Activated CD8-positive, alpha-beta T cell treated with anti-CD3 and anti-CD28 coated beads for 36 hours (primary cell): Measurements from ENCODE around the gene SMIM35. TPM values are rescaled to one million over a fixed set of nuclear protein-coding genes. Genes with fewer than 3 reads are reported as not detected.

Experiments
- ATAC-seq: fragments of 200-7000 bp; cut with Tn5 transposase; one replicate; pipeline ENCODE4 v1.10.0; 2021; ENCODE audit warnings: mild to moderate bottlenecking, moderate library complexity
- CTCF ChIA-PET: fragments of 350-600 bp; sonication (Branson Sonifier 250); formaldehyde crosslinking; loops from one replicate; lab custom pipeline; 2021; ENCODE audit warnings: antibody characterized with exemption; lab: Charles Lee
- POLR2A ChIA-PET: fragments of 350-600 bp; sonication (Branson Sonifier 250); formaldehyde crosslinking; loops from one replicate; lab custom pipeline; 2021; ENCODE audit warnings: antibody characterized with exemption; lab: Charles Lee
- DNase-seq: peaks from one replicate; pipeline ENCODE4 v3.0.0-alpha.2; 2020
- H3K27ac Mint-ChIP-seq: one replicate; pipeline ENCODE4 v1.8.0; 2021; ENCODE audit warnings: mild to moderate bottlenecking, mixed read lengths
- H3K27me3 Mint-ChIP-seq: one replicate; pipeline ENCODE4 v1.8.0; 2021; ENCODE audit warnings: mixed read lengths
- H3K36me3 Mint-ChIP-seq: one replicate; pipeline ENCODE4 v1.8.0; 2021; ENCODE audit warnings: low read depth, mixed read lengths
- H3K4me1 Mint-ChIP-seq: one replicate; pipeline ENCODE4 v1.8.0; 2021; ENCODE audit warnings: low read depth, mixed read lengths
- H3K4me3 Mint-ChIP-seq: one replicate; pipeline ENCODE4 v1.8.0; 2021; ENCODE audit warnings: mild to moderate bottlenecking, moderate library complexity, mixed read lengths
- H3K9me3 Mint-ChIP-seq: one replicate; pipeline ENCODE4 v1.8.0; 2021; ENCODE audit warnings: mixed read lengths
- intact Hi-C: fragments of 100-400 bp; cut with micrococcal nuclease; formaldehyde crosslinking; loops from one replicate; pipeline ENCODE4 v1.10.0; 2022
- total RNA-seq, 2 experiments: library from RNA; stranded (reverse); gene quantifications; one replicate each; pipeline ENCODE4 v1.2.3, GENCODE V29; 2021
- TF ChIP-seq, protein P1 (sequence below): fragments of 200-600 bp; IDR thresholded peaks from one replicate; pipeline ENCODE4 v1.8.0; 2022; ENCODE audit warnings: antibody characterized with exemption, mild to moderate bottlenecking

SMIM35 gene
- total RNA-seq, 2 experiments from 2014 or later = 0.27 to 0.32 TPM

DNA sequence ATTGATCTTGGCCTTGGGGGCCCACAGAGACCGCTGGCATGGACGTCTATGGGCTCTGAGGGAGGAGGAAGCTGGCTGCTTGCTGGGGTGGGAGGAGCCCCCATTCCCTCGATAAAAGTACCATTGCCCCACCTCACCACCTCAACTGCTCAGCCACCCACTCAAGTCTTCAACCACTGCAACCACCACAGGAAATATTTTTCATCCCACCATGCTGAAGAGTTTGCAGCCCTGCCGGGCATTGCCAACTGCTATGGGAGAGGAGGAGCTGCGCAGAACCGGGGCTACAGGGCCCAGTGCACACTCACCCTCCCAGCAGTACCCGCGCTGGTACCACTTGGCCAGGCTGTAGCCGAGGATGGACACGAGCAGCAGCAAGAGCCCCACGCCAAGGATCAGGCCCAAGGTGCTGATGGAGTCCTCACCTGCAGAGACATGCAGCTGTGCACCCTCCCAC lies 71.3 kb downstream of the SMIM35 start:
- Mint-ChIP-seq H3K4me1 (peaks cover 68% of the 10 kb centered on the region), H3K4me3 (peak overlapping the region; percentile 4), H3K27ac (peak overlapping the region; percentile 76), H3K27me3 (no peaks in the 10 kb centered on the region), H3K9me3 (peaks cover 38% of the 10 kb centered on the region), H3K36me3 (peaks cover 32% of the 10 kb centered on the region)
- intact Hi-C loops = no loop called here
- TF ChIP-seq, protein P1, sequence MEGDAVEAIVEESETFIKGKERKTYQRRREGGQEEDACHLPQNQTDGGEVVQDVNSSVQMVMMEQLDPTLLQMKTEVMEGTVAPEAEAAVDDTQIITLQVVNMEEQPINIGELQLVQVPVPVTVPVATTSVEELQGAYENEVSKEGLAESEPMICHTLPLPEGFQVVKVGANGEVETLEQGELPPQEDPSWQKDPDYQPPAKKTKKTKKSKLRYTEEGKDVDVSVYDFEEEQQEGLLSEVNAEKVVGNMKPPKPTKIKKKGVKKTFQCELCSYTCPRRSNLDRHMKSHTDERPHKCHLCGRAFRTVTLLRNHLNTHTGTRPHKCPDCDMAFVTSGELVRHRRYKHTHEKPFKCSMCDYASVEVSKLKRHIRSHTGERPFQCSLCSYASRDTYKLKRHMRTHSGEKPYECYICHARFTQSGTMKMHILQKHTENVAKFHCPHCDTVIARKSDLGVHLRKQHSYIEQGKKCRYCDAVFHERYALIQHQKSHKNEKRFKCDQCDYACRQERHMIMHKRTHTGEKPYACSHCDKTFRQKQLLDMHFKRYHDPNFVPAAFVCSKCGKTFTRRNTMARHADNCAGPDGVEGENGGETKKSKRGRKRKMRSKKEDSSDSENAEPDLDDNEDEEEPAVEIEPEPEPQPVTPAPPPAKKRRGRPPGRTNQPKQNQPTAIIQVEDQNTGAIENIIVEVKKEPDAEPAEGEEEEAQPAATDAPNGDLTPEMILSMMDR = no peak
- DNase-seq = peak; percentile 67
- ChIA-PET POLR2A (interaction anchor here (0.8 to 33.1 kb wide), 8 partner anchors 10 to 36 kb away, joined by 3 to 710 read pairs (median 10); partner anchors contain the start of gene IL10RA), CTCF (interaction anchor here (0.6 to 3.4 kb wide), 8 partner anchors 8 to 280 kb away, joined by 3 to 26 read pairs (median 8); no protein-coding TSS in a partner anchor)
- ATAC-seq = peak; percentile 62

- no peak overlapping the region for H3K4me3 Mint-ChIP-seq
- peaks cover 82% of the 10 kb centered on the region for H3K4me1 Mint-ChIP-seq
- peaks cover 28% of the 10 kb centered on the region for H3K9me3 Mint-ChIP-seq
- ChIA-PET POLR2A (interaction anchor here (0.6 to 33.1 kb wide), 5 partner anchors 13 to 54 kb away, joined by 3 to 710 read pairs (median 9); partner anchors contain the start of gene IL10RA), CTCF (interaction anchor here (1.0 to 3.4 kb wide), 3 partner anchors 39 to 68 kb away, joined by 3 to 26 read pairs (median 3); no protein-coding TSS in a partner anchor)
- TF ChIP-seq, protein P1 = no peak
- DNase-seq = no peak
- no peaks in the 10 kb centered on the region for H3K27me3 Mint-ChIP-seq
- no peak for ATAC-seq
- peaks cover 32% of the 10 kb centered on the region for H3K36me3 Mint-ChIP-seq
- H3K27ac Mint-ChIP-seq = peak overlapping the region; percentile 35
- intact Hi-C loops = no loop called here
Observed at GRCh38 chr11:118014022-118014421, 72.7 kb downstream of the SMIM35 start.

DNA sequence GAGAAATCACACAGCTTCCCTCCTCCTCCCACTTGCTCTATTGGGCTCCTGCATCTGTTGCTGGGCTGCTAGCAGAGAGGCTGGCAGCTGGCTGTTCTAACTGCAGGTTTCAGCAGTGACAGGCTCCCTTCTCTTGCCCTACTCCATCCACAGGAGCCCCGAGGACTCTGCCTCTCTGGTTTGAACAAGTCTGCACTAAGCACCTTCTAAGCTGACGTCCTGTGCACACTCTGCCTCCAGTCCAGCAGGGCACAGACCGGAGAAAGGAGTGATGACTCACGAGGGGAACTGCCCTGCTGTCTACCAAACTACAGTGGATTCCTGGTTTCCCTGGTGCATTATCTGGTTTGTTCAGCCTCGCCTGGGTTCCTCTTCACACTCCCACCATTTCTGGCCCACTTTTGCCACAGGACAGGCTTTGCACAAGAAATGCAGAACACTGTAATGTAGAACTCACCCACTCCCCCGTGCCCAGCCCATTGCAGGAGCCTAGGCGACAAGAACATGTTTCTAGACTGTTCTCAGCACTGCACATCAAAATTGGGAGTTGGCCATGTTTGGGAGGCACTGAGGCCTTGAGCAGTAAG lies 74.6 kb downstream of the SMIM35 start:
- ChIA-PET POLR2A (interaction anchor here (0.6 to 33.1 kb wide), 7 partner anchors 9 to 114 kb away, joined by 3 to 710 read pairs (median 5); partner anchors contain the start of gene IL10RA), CTCF (interaction anchor here (1.0 kb wide), 1 partner anchor 10 kb away, joined by 3 read pairs; no protein-coding TSS in a partner anchor)
- Mint-ChIP-seq H3K4me3 (no peak overlapping the region), H3K27me3 (no peaks in the 10 kb centered on the region), H3K27ac (peak overlapping the region; percentile 74), H3K36me3 (peaks cover 19% of the 10 kb centered on the region), H3K4me1 (peaks cover 96% of the 10 kb centered on the region), H3K9me3 (peaks cover 14% of the 10 kb centered on the region)
- ATAC-seq (peak; percentile 54), DNase-seq (peak; percentile 48)
- TF ChIP-seq, protein P1 = no peak
- intact Hi-C loops = no loop called here

DNA sequence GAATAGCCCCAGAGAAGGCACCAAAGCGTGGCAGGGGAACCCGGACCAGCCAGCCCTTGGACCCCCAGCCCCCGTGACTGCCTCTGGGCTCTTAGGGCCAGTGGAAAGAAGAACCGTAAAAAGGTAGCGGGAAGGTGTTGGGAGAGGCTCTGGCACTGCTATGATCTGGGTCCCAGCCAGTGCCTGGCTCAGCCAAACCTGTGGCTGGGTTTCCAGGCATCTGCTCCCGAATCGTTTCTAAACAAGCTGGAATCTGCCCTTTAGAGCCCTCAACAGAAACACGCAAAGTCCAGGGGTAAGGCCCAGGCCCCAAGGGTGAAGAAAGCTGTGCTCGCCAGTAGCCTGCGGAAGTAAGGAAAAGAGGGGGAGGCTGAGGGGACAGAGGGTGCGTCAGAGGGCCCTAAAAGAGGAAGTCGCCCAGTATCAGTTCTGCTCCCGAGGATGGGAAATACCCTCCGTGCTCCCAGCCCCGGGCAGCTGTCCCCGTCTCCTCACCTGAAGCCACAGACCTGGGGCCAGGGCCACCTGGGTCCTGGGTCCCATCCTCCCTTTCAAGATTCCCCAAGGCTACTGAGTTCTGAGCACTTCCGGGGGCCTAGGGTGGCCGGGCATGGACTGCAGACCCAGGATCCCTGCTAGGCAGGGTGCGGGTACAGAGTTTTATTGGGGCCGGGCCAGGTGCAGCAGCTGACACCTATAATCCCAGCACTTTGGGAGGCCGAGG lies 75.9 kb downstream of the SMIM35 start:
- Mint-ChIP-seq H3K4me3 (no peak overlapping the region), H3K27me3 (no peaks in the 10 kb centered on the region), H3K4me1 (peaks cover 96% of the 10 kb centered on the region), H3K9me3 (peaks cover 6% of the 10 kb centered on the region), H3K27ac (peak overlapping the region; percentile 25), H3K36me3 (peaks cover 12% of the 10 kb centered on the region)
- ATAC-seq (no peak), DNase-seq (no peak)
- TF ChIP-seq, protein P1 = no peak
- ChIA-PET CTCF (interaction anchor here (1.0 to 1.2 kb wide), 3 partner anchors 26 to 65 kb away, joined by 3 to 4 read pairs (median 3); no protein-coding TSS in a partner anchor), POLR2A (interaction anchor here (0.7 to 33.1 kb wide), 3 partner anchors 10 to 27 kb away, joined by 3 to 710 read pairs (median 5); partner anchors contain the start of gene IL10RA)
- intact Hi-C loops = no loop called here
